Stimulated activated CD4-positive, alpha-beta T cell treated with anti-CD3 and anti-CD28 coated beads, Interleukin-1b, Interleukin-23, amount 100 ng/mL, for 4 hours (primary cell): Measurements from ENCODE around the gene KCNT1.

Source experiments
- DNase-seq, 2 donors: peaks; one replicate each; pipeline ENCODE4 v3.0.0-alpha.2; 2020; ENCODE audit warnings: low read depth in 2 of 2

KCNT1 gene

GRCh38 chr9:135780626-135781025 is 78.6 kb downstream of the KCNT1 start:
- no peak for DNase-seq

GRCh38 chr9:135782946-135783345 is 81.0 kb downstream of the KCNT1 start:
- DNase-seq = no peak

DNA sequence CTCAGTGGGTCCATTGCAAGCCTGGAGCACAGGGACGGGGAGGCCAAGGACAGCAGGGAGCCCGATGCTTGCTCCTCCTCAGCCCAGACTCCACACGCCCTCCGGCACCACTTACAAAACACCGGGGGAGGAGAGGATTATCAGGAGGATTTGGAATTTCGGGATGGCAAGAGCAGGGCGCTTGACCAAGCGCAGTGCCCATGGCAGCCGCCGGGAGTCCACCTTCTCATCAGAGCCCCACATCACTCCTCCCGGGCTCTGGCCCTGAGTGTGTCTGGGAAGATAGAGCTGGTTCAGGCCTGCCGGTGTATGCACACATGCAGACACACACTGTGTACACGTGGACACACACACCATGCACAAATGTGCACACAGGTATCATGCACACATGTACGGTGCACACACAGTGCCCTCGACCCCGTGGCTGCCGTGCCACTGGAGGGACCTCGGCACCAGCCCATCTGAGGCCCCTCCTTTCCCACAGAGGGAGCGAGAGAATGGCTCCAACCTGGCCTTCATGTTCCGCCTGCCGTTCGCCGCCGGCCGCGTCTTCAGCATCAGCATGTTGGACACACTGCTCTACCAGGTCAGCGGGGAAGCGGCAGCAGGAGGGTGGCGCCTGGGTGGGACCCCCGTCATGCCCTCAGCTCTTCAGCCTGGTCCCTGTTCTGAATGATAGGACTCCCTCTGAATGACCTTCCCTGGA is 81.7 kb downstream of the KCNT1 start:
- no peak for DNase-seq

GRCh38 chr9:135785013-135785575 is 83.1 kb downstream of the KCNT1 start:
- no peak for DNase-seq

DNA sequence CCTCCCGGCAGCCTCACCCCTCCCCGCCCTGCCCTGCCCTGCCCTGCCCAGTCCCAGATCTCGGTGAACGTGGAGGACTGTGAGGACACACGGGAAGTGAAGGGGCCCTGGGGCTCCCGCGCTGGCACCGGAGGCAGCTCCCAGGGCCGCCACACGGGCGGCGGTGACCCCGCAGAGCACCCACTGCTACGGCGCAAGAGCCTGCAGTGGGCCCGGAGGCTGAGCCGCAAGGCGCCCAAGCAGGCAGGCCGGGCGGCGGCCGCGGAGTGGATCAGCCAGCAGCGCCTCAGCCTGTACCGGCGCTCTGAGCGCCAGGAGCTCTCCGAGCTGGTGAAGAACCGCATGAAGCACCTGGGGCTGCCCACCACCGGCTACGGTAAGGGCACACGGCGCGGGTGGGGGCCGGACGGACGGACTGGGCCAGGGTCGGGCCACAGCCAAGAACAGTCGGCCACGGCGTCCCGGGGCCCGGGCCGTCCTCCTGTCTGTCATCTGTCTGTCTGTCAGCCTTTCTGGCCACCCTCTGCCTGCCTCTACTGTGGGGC is 84.2 kb downstream of the KCNT1 start:
- DNase-seq = no peak

DNA sequence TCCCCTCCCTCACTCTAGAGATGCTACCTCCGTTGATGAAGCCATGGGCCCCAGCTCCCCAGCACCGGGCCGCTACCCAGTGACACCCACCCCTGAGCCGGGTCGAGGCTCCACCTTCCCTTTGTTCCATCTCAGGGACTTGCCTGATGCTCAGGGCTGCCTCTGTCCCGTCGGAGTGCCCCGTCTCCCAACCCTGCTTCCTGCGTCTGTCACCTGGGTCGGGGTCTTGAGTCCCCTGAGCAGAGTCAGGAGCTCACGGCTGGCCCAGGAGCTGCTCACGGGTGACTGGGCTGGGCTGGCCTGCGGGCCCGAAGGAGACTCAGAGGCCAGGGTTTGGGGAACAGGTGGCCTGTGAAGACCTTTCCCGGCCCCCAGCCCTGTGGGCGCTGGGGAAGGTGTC is 85.3 kb downstream of the KCNT1 start:
- no peak for DNase-seq

DNA sequence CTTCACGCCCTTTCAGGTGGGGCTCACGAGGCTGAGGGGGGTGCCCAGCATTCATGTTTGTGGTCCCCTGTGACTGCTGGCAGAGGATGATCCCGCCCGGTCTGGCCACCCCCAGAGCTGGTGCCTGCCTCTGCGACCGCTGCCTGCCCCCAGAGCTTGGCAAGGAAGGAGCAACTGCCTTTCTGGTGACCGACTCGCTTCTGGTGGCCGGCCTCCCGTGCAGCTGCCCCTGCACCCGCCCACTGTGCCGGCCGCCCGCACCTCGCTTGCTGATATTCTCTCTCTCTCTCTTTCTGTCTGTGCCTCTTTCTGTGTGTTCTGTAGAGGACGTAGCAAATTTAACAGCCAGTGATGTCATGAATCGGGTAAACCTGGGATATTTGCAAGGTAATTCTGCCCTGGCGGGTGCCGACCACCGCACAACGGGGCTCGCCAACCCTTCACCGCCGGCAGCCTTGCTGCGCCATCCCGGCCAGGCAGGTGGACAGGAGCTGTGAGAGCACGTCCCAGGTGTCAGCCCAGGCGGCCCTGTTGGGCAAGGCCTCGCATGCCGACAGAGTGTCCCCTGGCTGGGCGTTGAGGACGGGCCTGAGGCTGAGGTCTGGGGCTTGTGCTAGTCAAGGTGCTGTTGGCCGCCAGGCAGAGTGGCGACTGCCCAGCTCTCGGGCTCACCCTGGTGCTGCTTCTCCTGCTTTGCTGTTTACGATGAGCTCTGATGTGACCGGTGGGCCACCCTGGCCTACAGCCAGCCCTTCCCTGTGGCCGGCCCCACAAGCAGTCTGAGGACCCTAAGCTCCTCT is 86.0 kb downstream of the KCNT1 start:
- no peak for DNase-seq

GRCh38 chr9:135788576-135789300 is 86.8 kb downstream of the KCNT1 start:
- DNase-seq = no peak

- no peak for DNase-seq
Measured at GRCh38 chr9:135789838-135790291, 87.9 kb downstream of the KCNT1 start.

DNA sequence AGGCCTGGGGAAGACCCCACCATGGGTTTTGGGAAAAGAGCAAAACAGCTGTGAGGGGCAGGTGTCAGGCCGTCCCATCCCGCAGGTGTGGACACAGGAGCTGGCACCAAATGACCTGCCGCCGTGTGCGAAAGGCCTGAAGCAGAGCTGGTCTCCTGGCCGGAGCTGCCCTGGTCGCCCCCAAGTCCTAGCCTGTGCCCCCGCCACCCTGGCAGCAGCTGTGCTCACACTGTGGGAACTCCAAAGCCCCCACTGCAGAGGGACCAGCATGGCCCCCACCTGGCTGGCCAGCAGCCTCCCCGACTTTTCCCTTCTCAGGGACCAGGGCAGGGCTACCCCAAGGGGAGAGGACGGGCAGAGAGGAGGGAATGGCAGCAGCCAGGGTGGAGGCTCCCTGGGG is 88.4 kb downstream of the KCNT1 start:
- DNase-seq = no peak

GRCh38 chr9:135790850-135791249 is 88.9 kb downstream of the KCNT1 start:
- no peak for DNase-seq

- DNase-seq = no peak
Measured at GRCh38 chr9:135791431-135792267, 89.7 kb downstream of the KCNT1 start.

DNA sequence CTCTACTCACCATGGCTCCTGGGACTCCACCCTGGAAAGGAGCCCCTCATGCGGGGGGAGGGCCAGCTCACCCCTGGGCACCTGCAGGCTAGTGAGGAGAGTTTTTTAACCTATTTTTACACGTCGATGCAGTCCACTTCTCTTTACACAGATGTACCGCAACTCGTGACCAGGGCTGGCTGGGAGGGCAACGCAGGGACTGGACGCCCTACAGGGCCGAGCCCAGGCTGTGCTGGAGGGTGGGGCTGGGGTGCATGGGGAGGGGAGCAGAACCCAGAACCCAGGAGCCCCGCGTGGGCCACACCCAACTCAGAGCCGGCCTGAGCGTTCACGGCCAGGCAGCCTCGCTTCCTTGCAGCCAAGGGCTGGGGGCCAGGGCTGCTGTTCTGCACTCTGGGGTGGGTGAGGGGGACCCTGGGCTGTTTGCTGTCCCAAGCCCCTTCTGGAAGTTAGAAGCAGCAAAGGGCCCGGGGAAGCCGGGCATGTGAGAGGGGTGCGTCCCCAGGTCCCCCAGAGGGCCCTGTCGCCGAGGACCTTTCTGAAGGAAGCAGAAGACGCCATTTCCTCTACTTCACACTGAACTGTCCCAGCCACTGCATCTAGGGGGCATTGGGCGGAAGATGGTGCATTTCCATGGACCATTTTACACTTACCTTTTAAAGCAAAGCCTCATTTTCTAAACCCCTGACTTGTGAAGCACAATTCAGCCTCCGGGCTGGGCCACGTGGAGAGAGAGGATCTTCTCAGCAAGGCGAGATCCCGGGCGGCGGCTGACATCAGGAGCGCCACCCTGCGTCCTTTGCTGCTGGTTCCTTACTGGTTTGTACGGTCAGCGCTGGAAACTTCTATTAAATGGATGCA is 90.5 kb downstream of the KCNT1 start:
- DNase-seq = no peak

DNA sequence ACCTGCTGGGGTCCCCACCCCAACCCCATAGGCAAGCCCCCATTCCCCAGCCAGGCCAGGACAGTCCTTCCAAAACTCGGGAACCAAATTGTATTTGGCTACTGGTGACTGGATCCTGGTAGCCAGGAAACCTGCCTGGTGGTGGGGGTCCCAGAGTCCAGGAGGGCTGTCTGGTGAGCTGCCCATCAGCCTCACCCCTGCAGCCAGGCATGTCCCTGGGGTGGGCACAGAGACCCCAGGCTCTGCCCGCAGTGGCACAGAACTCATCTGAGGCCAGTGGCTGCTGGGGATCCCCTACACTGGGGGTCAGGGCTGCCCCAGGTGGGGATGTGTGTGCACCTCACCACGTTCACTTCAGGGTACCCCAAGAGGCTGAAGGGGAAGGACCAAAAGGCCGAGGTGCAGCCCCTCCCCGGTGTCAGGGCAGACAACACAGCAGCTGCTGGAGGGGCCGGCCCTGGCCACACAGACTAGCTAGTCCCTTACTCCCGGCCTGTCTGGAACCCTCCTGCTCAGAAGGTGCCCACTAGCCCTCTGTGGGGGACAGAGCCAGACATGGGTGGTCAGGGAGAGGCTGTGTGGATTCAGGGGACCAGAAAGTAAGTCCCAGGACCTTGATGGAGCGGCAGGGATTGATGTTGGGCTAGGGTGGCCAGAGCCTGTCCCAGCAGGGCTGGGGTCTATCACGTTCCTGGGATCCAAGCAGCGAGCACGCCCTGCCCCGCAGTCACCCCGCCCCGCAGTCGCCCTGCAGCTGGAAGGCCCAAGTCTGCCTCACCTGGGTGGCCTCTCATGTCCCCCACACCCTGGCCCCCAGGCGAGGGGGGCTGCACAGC is 91.5 kb downstream of the KCNT1 start:
- DNase-seq = no peak

- no peak for DNase-seq
Measured at GRCh38 chr9:135794057-135794335, 92.0 kb downstream of the KCNT1 start.

- no peak for DNase-seq
Measured at GRCh38 chr9:135794361-135794885, 92.4 kb downstream of the KCNT1 start.

GRCh38 chr9:135795391-135795790 is 93.4 kb downstream of the KCNT1 start:
- no peak for DNase-seq

DNA sequence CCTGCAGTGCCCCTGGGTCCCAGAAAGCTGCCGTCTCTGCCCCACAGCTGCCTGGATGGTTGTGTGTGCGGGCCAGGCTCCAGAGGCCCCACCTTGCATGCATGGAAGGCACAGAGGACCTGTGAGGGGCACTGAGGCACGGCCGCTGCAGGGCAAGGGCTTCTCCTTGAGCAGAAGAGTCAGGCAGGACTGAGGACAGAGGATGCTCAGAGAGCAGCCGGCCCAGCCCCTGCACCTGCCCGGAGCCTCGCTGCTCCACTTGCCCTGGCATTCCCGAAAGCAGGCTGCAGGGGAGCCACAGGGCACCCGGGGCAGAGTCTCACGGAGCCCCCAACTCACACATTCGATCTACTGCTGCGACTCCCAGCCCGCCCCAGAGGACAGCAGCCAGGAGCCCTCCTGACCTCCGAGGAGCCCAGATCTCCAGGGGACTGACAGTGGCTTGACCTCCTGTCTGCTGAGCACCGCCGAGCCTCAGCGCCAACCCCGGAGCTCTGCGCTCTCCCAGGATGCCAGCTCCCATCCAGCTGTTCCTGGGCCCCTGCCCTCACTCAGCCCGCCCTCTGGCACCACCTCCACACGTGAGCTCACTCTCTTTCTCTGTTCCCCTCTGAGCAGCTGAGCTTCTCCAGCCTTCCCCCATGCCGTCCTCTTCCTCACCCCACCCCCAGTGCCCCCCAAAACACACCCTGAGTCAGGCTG is 95.0 kb downstream of the KCNT1 start:
- no peak for DNase-seq
